AG09309 (cell line): ENCODE measurements around the gene TMEM184A.

Experiments used
- DNase-seq: peaks from one replicate; pipeline ENCODE4 v3.0.0-alpha.2; 2010; ENCODE audit warnings: low read depth
- H3K4me3 ChIP-seq: 2 replicates; pipeline ENCODE4 v1.5.1; 2011; ENCODE audit warnings: mild to moderate bottlenecking, low read depth, low read length, moderate library complexity; ENCODE audit not compliant: control insufficient read depth
- CTCF ChIP-seq: IDR thresholded peaks from 2 replicates; pipeline ENCODE4 v1.5.1; 2011; ENCODE audit warnings: mild to moderate bottlenecking, low read depth, low read length, inconsistent platforms; ENCODE audit not compliant: insufficient read depth, control insufficient read depth; ENCODE audit errors: missing control alignments

Gene TMEM184A

GRCh38 chr7:1492640-1493039, 63.4 kb downstream of the TMEM184A start:
- no peak overlapping the region for H3K4me3 ChIP-seq
- TF ChIP-seq CTCF: no peak
- no peak for DNase-seq
